Subcutaneous adipose tissue (tissue), 4 donors: Measurements from ENCODE around the gene UBAC2. TPM values are rescaled to one million over a fixed set of nuclear protein-coding genes. Genes with fewer than 3 reads are reported as not detected.

Experiments used
- CTCF ChIP-seq: fragments of 450-650 bp; IDR thresholded peaks from one replicate; pipeline ENCODE4 v1.5.1; 2016; ENCODE audit warnings: low read depth, mild to moderate bottlenecking, control low read depth, antibody characterized with exemption, moderate library complexity
- total RNA-seq, 4 donors: library from RNA; depleted of rRNA; stranded (reverse); fragments of >200 nt; gene quantifications; one replicate each; pipeline ENCODE4 v1.1.0, GENCODE V29; 2016

UBAC2 gene
- total RNA-seq, 4 donors from 2014 or later: 47.4 to 73.3 (median 65.8) TPM

DNA sequence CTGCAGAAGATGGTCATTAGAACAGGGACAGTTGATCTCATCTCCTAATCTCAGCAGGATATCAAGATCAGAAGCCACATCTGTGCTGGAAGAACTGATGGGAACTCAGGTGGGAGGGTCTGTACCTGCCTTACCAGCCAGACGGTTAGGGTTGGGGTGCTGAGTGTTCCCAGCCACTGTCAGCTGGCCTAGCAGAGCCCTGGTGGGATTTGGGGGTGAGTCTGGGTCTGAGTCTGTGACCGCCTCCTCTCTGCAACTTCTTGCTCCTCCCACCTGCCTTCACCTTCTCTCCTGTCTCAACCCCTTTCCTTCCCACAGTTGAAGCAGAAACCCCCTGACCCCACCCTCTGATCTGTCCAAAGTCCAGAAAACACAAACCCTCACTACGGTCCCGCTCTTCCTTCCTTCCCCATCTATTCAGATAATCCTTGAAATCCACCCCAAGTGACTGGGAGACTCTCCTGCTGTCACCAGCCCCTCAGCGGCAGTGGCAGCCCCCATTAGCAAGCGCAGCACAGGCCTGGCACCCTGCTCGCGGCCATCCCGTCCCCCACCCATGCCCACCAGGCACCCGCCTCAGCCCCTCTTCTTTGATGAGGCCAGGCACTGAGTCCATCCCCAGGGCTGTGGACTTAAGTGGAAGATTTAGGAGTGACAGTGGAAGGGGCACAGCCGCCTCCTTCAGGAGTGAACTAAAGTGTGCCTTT lies 198.4 kb downstream of the UBAC2 start:
- TF ChIP-seq CTCF: no peak

DNA sequence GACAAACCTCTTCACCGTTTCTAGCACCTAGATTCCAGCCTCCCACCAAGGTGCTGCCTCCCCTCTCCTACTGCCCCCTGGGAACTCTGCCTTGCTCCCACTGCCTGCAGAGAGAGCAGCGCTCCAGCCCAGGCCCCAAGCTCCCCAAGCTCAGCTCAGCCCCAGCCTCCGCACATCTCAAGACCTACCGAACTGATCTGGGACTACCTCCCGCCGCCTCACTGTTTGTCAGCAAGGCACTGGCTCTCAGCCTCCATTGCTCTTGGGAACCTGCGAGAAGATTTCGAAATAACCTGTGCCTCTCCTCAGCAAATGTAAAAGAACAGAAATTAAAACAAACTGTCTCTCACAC lies 198.9 kb downstream of the UBAC2 start:
- TF ChIP-seq CTCF: no peak

DNA sequence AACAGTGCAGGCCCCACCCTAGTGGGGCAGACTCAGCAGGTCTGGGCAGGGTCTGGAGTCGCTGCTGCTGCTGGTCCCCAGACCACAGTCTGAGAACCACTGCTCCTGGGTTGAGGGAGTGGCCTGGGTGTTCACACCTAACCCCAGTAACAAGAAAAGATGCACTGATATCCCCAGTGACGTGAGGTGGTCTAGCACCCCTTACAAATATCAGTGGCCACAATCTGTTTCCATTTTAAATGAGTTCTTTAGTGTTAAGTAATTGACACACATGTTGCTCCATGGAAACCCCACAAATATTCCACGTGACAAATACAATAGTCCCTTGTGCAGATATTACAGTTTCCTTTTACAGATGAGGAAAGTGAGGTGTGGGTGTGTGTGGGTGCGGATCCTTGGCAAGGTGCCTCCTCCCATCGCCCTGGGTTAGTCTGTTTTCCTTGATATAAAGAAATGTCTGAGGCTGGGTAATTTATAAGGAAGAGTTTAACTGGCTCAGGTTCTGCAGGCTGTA lies 202.9 kb downstream of the UBAC2 start:
- TF ChIP-seq CTCF: no peak

- no peak for TF ChIP-seq CTCF
These were observed 203.5 kb downstream of the UBAC2 start for GRCh38 chr13:99404005-99404755.

- TF ChIP-seq CTCF: no peak
These were observed 205.3 kb downstream of the UBAC2 start for GRCh38 chr13:99405966-99406365.

- TF ChIP-seq CTCF: no peak
These were observed 206.1 kb downstream of the UBAC2 start for GRCh38 chr13:99406799-99407201.

DNA sequence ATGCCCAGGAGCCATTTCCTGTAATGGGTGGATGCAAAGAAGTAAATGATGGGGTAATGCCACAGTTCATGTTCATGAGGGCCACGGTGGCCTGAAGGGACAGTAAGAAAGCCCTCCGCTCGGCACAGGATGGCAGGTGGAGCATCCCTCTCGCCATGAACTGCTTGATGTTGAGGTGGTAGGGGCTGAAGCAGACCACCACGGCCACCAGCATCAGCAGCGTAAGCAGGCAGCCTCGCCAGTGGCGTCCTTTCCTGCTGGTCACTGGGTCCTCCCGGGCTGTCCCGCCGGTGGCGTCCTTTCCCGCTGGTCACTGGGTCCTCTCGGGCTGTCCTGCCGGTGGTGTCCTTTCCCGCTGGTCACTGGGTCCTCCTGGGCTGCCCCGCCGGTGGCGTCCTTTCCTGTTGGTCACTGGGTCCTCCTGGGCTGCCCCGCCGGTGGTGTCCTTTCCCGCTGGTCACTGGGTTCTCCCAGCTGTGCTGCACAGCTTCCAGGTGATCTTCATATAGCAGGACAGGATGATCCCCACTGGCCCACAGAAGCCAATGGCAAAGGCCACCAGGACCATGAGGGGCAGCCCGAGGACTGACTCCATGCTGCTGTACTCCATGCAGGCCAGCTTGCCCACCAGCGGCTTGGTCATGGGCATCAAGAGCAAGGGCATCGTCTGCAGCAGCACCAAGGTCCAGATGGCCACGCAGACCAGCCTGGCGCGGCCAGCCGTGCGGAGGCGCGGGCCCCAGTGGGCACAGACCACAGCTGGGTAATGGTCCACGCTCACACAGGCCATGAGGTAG lies 207.4 kb downstream of the UBAC2 start:
- no peak for TF ChIP-seq CTCF
